Astrocyte (in vitro differentiated cells and primary cell): Measurements from ENCODE around the gene CFAP210. TPM values are rescaled to one million over a fixed set of nuclear protein-coding genes. Genes with fewer than 3 reads are reported as not detected.
A peak's percentile ranks its signal among the peaks of the same experiment; 100 is the strongest.

Experiments
- DNase-seq: peaks from one replicate; pipeline ENCODE4 v3.0.0-alpha.2; 2010; ENCODE audit warnings: low read depth
- FAIRE-seq: peaks from 2 replicates; lab custom pipeline; 2011; peaks lifted over from hg19 to GRCh38; lab: Jason Lieb, UNC
- H2AFZ ChIP-seq: 2 replicates; pipeline ENCODE4 v1.6.0; 2012; ENCODE audit warnings: low read depth, low read length, inconsistent platforms
- H3K27ac ChIP-seq: 2 replicates; pipeline ENCODE4 v1.5.1; 2011; ENCODE audit warnings: low read depth, low read length, inconsistent platforms
- H3K27me3 ChIP-seq: 2 replicates; pipeline ENCODE4 v1.6.0; 2011; ENCODE audit warnings: low read length, inconsistent platforms; ENCODE audit not compliant: insufficient read depth
- H3K36me3 ChIP-seq: 2 replicates; pipeline ENCODE4 v1.5.1; 2011; ENCODE audit warnings: low read length, inconsistent platforms; ENCODE audit not compliant: insufficient read depth
- H3K4me1 ChIP-seq: 2 replicates; pipeline ENCODE4 v1.5.1; 2011; ENCODE audit warnings: low read length, inconsistent platforms; ENCODE audit not compliant: insufficient read depth
- H3K4me2 ChIP-seq: 2 replicates; pipeline ENCODE4 v1.6.0; 2012; ENCODE audit warnings: low read length, inconsistent platforms
- H3K4me3 ChIP-seq: 2 replicates; pipeline ENCODE4 v1.5.1; 2011; ENCODE audit warnings: low read depth, mild to moderate bottlenecking, low read length, inconsistent platforms; ENCODE audit not compliant: insufficient read depth
- H3K79me2 ChIP-seq: 2 replicates; pipeline ENCODE4 v1.6.0; 2012; ENCODE audit warnings: mild to moderate bottlenecking, low read length, inconsistent platforms; ENCODE audit not compliant: insufficient read depth
- H3K9ac ChIP-seq: 2 replicates; pipeline ENCODE4 v1.6.0; 2012; ENCODE audit warnings: mild to moderate bottlenecking, low read length, inconsistent platforms
- H3K9me3 ChIP-seq: 2 replicates; pipeline ENCODE4 v1.5.1; 2012; ENCODE audit warnings: low read depth, mild to moderate bottlenecking, low read length, inconsistent platforms; ENCODE audit not compliant: insufficient read depth
- H4K20me1 ChIP-seq: 2 replicates; pipeline ENCODE4 v1.6.0; 2012; ENCODE audit warnings: low read length, inconsistent platforms; ENCODE audit not compliant: insufficient read depth
- H3K27ac Mint-ChIP-seq: one replicate; pipeline ENCODE4 v1.8.0; 2021; ENCODE audit warnings: mild to moderate bottlenecking, mixed read lengths; ENCODE audit not compliant: unreplicated experiment
- H3K27me3 Mint-ChIP-seq: one replicate; pipeline ENCODE4 v1.8.0; 2021; ENCODE audit warnings: low read depth, mixed read lengths; ENCODE audit not compliant: unreplicated experiment
- H3K36me3 Mint-ChIP-seq: one replicate; pipeline ENCODE4 v1.8.0; 2021; ENCODE audit warnings: low read depth, mixed read lengths; ENCODE audit not compliant: unreplicated experiment
- H3K4me1 Mint-ChIP-seq: one replicate; pipeline ENCODE4 v1.8.0; 2021; ENCODE audit warnings: low read depth, mixed read lengths; ENCODE audit not compliant: unreplicated experiment
- H3K4me3 Mint-ChIP-seq: one replicate; pipeline ENCODE4 v1.8.0; 2021; ENCODE audit warnings: mild to moderate bottlenecking, moderate library complexity, mixed read lengths; ENCODE audit not compliant: unreplicated experiment
- H3K9me3 Mint-ChIP-seq: one replicate; pipeline ENCODE4 v1.8.0; 2021; ENCODE audit warnings: mild to moderate bottlenecking, mixed read lengths; ENCODE audit not compliant: unreplicated experiment
- CTCF ChIP-seq: IDR thresholded peaks from 2 replicates; pipeline ENCODE4 v1.5.1; 2011; ENCODE audit warnings: low read depth, mild to moderate bottlenecking, inconsistent platforms, low read length, moderate library complexity; ENCODE audit not compliant: insufficient read depth
- EZH2 ChIP-seq: IDR thresholded peaks from 2 replicates; pipeline ENCODE4 v1.6.1; 2012; ENCODE audit warnings: mild to moderate bottlenecking, low read length, inconsistent platforms; ENCODE audit not compliant: insufficient read depth
- total RNA-seq: library from RNA; stranded (reverse); gene quantifications from 2 replicates; pipeline ENCODE4 v1.2.1, GENCODE V29; 2021

The CFAP210 gene
- total RNA-seq, 1 donor from 2014 or later = 0.20 TPM

- FAIRE-seq = no peak
Observed at GRCh38 chr2:169716238-169716886, 22.2 kb upstream of the CFAP210 start.

DNA sequence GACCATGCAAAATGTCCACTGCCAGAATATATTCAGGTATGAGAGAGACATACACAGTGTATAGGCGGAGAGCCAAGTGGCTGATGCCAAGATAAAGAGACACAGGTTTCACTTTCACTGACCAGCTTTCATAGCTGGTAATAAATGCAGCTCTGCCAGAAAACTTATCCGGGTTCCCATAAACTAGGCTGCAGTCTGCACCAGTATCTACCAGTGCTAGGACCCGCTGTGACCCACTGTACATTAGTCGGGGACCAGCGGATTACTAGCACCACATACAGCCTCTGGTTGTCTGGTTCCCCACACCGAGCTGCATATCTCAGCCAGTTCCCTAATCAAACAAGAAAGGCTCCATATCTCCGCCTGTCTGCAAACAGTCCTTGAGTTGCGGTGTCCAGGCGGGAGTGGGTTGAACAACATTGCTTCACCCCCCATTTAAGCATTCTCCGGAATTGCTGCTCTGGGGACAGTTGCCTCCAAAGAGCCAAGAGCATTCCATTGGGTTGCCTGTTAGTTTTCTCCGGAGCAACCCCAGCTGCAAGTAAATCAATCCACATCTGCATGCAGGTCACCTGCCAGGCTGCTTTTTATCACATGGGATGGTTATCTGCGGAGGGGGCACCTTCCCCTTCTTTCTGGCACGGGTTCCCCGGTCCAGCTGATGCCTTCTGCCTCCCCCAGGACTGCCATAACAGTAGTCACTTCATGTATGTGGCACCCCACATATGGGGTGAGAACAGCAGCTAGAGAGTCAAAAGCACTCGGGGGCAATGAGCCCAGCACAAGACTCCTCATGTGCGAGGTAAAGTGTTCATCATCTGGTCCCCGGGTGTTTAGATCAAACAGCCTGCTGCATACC is 21.4 kb upstream of the CFAP210 start:
- Histone ChIP-seq H3K4me3 (no peak overlapping the region), H3K27ac (no peak overlapping the region), H3K36me3 (no peaks in the 10 kb centered on the region), H3K4me2 (peak overlapping the region; percentile 39), H3K27me3 (no peaks in the 10 kb centered on the region), H3K79me2 (no peaks in the 10 kb centered on the region), H4K20me1 (no peaks in the 10 kb centered on the region), H3K9ac (no peak overlapping the region), H2AFZ (no peak overlapping the region), H3K4me1 (no peaks in the 10 kb centered on the region), H3K9me3 (no peaks in the 10 kb centered on the region)
- no peaks in the 10 kb centered on the region for H3K27me3 Mint-ChIP-seq
- FAIRE-seq = no peak
- H3K9me3 Mint-ChIP-seq = peaks cover 2% of the 10 kb centered on the region
- peaks cover 4% of the 10 kb centered on the region for H3K4me1 Mint-ChIP-seq
- no peak for TF ChIP-seq CTCF
- no peak for TF ChIP-seq EZH2
- no peak for DNase-seq
- no peak overlapping the region for H3K4me3 Mint-ChIP-seq
- H3K36me3 Mint-ChIP-seq = peaks cover 2% of the 10 kb centered on the region
- H3K27ac Mint-ChIP-seq = no peak overlapping the region

More at GRCh38 chr2:169716238-169716886, 22.2 kb upstream of the CFAP210 start:
- H3K4me2 ChIP-seq = peak overlapping the region; percentile 39
- no peak overlapping the region for H3K27ac ChIP-seq
- H3K9me3 Mint-ChIP-seq = peaks cover 2% of the 10 kb centered on the region
- peaks cover 2% of the 10 kb centered on the region for H3K36me3 Mint-ChIP-seq
- H3K27me3 ChIP-seq = no peaks in the 10 kb centered on the region
- H3K4me3 ChIP-seq = no peak overlapping the region
- H3K4me1 Mint-ChIP-seq = peaks cover 4% of the 10 kb centered on the region
- peak; percentile 36 for DNase-seq
- H3K27me3 Mint-ChIP-seq = no peaks in the 10 kb centered on the region
- H2AFZ ChIP-seq = no peak overlapping the region
- no peaks in the 10 kb centered on the region for H3K79me2 ChIP-seq
- no peaks in the 10 kb centered on the region for H3K9me3 ChIP-seq
- H3K27ac Mint-ChIP-seq = no peak overlapping the region
- TF ChIP-seq EZH2 (no peak), CTCF (no peak)
- no peaks in the 10 kb centered on the region for H4K20me1 ChIP-seq
- H3K36me3 ChIP-seq = no peaks in the 10 kb centered on the region
- no peak overlapping the region for H3K9ac ChIP-seq
- no peaks in the 10 kb centered on the region for H3K4me1 ChIP-seq
- no peak overlapping the region for H3K4me3 Mint-ChIP-seq
